Skeletal muscle tissue (tissue), 4 donors: ENCODE measurements around the gene TMEM63A. TPM values are rescaled to one million over a fixed set of nuclear protein-coding genes. Genes with fewer than 3 reads are reported as not detected.

Experiments used
- H3K27ac ChIP-seq: one replicate; pipeline ENCODE4 v1.7.0; 2013; ENCODE audit warnings: mild to moderate bottlenecking, low read depth, low read length, inconsistent platforms
- H3K27me3 ChIP-seq, 3 donors: one replicate each; pipeline ENCODE4 v1.7.0; 2013; ENCODE audit warnings: low read length in 3 of 3; ENCODE audit not compliant: control insufficient read depth in 3 of 3, insufficient read depth in 3 of 3
- H3K36me3 ChIP-seq, 3 donors: one replicate each; pipeline ENCODE4 v1.7.0; 2013; ENCODE audit warnings: low read length in 3 of 3; ENCODE audit not compliant: control insufficient read depth in 3 of 3, insufficient read depth in 3 of 3
- H3K4me1 ChIP-seq, 3 donors: one replicate each; pipeline ENCODE4 v1.7.0; 2013; ENCODE audit warnings: low read length in 3 of 3, mild to moderate bottlenecking in 3 of 3; ENCODE audit not compliant: control insufficient read depth in 3 of 3, insufficient read depth in 3 of 3
- H3K4me3 ChIP-seq, 3 donors: one replicate each; pipeline ENCODE4 v1.7.0; 2013; ENCODE audit warnings: low read length in 3 of 3
- H3K9ac ChIP-seq, 3 donors: one replicate each; pipeline ENCODE4 v1.7.0; 2013; ENCODE audit warnings: low read length in 3 of 3, mild to moderate bottlenecking in 3 of 3, moderate library complexity in 2 of 3, low read depth in 1 of 3
- H3K9me3 ChIP-seq, 3 donors: one replicate each; pipeline ENCODE4 v1.7.0; 2013; ENCODE audit warnings: low read length in 3 of 3; ENCODE audit not compliant: control insufficient read depth in 3 of 3
- total RNA-seq: library from RNA; depleted of rRNA; stranded (reverse); fragments of >200 nt; gene quantifications from one replicate; pipeline ENCODE4 v1.2.3, GENCODE V29; 2014
- donor health status: Osteomylitis.

Gene TMEM63A
- total RNA-seq, 1 donor from 2014 or later = 12.0 TPM

GRCh38 chr1:225825078-225825477, 57.1 kb downstream of the TMEM63A start:
- H3K27ac ChIP-seq = no peak overlapping the region
- H3K4me1 ChIP-seq = peaks cover 32 to 56% (median 40%) of the 10 kb centered on the region in 3 donors

DNA sequence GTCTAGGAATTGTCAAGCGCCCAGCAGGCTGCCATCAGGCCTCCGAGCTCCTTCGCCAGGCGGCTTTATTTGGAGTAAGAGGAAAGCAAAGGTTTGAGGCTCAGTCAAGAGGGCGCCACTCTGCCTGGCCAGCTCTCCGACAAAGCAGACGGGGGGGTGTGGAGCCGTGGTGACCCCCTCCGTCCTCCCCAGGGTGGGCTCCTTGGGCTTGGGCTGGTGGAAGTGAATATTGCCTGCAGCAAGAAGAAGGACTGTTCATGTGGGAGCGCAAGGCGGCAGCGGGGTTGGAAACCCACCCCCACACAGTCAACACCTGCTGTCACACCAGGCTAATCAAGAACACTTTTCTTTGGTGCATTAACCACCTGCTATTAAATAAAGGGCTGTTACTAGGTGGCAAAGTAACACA, 57.6 kb downstream of the TMEM63A start:
- Histone ChIP-seq H3K9me3 (no peaks in the 10 kb centered on the region), H3K4me3 (no peak overlapping the region), H3K4me1 (peaks cover 36 to 61% (median 45%) of the 10 kb centered on the region in 3 donors), H3K27ac (no peak overlapping the region), H3K36me3 (peaks cover 9 to 14% (median 13%) of the 10 kb centered on the region in 3 donors), H3K27me3 (no peaks in the 10 kb centered on the region), H3K9ac (peak overlapping the region in 1 of 3 donors; percentile 27)

More at GRCh38 chr1:225825078-225825477, 57.1 kb downstream of the TMEM63A start:
- peak overlapping the region in 2 of 3 donors; percentile 46 to 50 for H3K9ac ChIP-seq
- peaks cover 9 to 17% (median 14%) of the 10 kb centered on the region in 3 donors for H3K36me3 ChIP-seq
- H3K9me3 ChIP-seq = no peaks in the 10 kb centered on the region
- H3K4me3 ChIP-seq = peak overlapping the region in 1 of 3 donors; percentile 9
- no peaks in the 10 kb centered on the region for H3K27me3 ChIP-seq

DNA sequence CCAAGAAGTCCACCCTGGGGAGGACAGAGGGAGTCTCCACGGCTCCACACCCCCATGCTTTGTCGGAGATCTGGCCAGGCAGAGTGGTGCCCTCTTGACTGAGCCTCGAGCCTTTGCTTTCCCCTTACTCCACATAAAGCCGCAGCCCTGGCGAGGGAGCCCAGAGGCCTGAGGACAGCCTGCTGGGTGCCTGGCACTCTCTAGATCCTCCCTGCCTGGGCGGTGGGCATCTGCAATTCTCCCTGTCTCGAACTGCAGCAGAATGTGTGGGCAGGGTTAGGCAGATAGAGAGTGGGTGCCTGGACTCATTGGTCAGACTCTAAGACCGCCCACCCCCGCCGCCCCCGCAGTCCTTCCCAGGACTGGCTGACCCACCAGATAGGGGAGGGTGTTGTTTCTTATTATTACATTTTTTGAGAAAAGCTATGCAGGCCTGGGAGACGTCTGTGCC, 58.3 kb downstream of the TMEM63A start:
- no peak overlapping the region for H3K4me3 ChIP-seq
- H3K9ac ChIP-seq = peak overlapping the region in 1 of 3 donors; percentile 25
- H3K27ac ChIP-seq = no peak overlapping the region

DNA sequence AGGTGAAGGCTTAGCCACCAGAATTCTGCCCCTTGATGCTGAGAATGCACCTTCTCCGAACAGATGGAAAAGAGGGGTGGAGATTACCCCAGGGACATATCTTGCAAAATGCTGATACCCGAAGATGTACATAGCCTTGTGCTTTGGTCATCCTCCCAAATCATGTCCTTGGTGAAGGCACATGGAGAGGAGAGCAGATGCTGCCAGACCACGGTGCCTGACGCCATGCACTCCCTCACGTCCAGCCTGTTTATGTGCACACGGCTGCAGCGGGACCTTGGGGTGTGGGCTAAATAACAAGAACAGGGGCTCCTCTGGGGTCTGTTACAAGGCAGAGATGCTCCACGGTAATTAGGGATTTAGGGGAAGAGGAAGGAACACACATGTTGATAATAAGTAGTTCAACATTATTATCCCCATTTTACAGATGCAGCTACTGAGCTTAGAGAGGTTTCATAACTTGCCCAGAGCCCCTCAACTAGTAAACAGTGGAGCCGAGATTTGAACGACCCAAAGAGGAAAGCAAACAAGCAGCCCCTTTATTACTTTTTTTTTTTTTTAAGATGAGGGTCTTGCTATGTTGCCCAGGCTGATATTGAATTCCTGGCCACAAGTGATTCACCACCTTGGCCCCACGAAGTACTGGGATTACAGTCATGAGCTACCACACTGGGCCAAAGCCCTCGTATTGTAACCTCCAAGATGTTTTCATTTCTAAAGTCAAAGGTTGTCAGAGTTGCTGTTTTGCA, 59.4 kb downstream of the TMEM63A start:
- Histone ChIP-seq H3K9ac (peak overlapping the region in 1 of 3 donors; percentile 16), H3K27ac (no peak overlapping the region), H3K9me3 (no peaks in the 10 kb centered on the region), H3K4me3 (no peak overlapping the region), H3K4me1 (peaks cover 48 to 74% (median 57%) of the 10 kb centered on the region in 3 donors), H3K27me3 (no peaks in the 10 kb centered on the region), H3K36me3 (peaks cover 4 to 6% (median 5%) of the 10 kb centered on the region in 3 donors)

More for the DNA sequence above, 58.3 kb downstream of the TMEM63A start:
- peaks cover 6 to 7% (median 6%) of the 10 kb centered on the region in 3 donors for H3K36me3 ChIP-seq
- no peaks in the 10 kb centered on the region for H3K27me3 ChIP-seq
- peaks cover 40 to 65% (median 48%) of the 10 kb centered on the region in 3 donors for H3K4me1 ChIP-seq
- H3K9me3 ChIP-seq = no peaks in the 10 kb centered on the region

- Histone ChIP-seq H3K9ac (no peak overlapping the region), H3K27me3 (no peaks in the 10 kb centered on the region), H3K4me1 (peaks cover 63 to 81% (median 64%) of the 10 kb centered on the region in 3 donors), H3K4me3 (no peak overlapping the region), H3K27ac (no peak overlapping the region), H3K36me3 (peaks cover 4 to 7% (median 5%) of the 10 kb centered on the region in 3 donors), H3K9me3 (no peaks in the 10 kb centered on the region)
These were observed 61.6 kb downstream of the TMEM63A start for GRCh38 chr1:225820522-225821120.

DNA sequence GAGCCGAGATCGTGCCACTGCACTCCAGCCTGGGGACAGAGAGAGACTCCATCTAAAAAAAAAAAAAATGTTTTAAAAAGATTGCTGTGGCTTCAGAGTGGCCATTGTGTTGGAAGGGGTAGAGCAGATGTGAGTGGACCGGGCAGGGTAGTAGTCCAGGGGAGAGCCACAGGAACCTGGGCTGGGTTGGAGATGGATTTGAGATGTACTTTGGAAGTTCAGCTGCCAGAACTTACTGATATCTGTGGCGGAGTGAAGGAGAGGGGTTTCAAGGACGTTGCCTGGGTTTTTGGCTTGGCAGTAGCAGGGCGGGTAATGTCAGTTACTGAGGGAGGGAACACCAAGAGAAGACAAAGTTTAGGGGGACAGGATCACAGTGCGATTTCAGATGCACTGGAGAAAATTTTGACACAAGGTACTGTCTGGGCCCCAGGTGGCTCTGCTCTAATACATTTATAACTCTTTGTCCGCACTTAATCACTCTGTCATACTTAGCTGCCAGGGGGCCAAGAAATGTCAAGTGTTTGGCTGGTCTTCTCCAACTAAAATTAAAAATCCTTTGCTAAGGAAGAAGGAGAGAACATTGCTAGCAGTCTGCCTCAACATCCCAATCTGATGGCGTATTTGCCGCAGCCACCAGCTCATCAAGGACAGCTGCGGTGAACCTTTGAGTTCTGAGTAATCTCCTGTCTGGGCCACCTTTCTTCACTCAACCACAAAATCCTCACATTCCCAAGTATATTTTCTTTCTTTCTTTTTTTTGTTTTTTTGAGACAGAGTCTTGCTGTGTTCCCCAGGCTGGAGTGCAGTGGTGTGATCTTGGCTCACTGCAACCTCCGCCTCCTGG, 62.6 kb downstream of the TMEM63A start:
- H3K4me1 ChIP-seq = peaks cover 60 to 80% (median 63%) of the 10 kb centered on the region in 3 donors
- H3K4me3 ChIP-seq = peak overlapping the region in 1 of 3 donors; percentile 7
- H3K9me3 ChIP-seq = no peaks in the 10 kb centered on the region
- peak overlapping the region; percentile 51 for H3K27ac ChIP-seq
- peak overlapping the region in 2 of 3 donors; percentile 3 for H3K9ac ChIP-seq
- peaks cover 4 to 6% (median 5%) of the 10 kb centered on the region in 3 donors for H3K36me3 ChIP-seq
- no peaks in the 10 kb centered on the region for H3K27me3 ChIP-seq

GRCh38 chr1:225818229-225818628, 64.0 kb downstream of the TMEM63A start:
- Histone ChIP-seq H3K4me1 (peaks cover 64 to 80% (median 67%) of the 10 kb centered on the region in 3 donors), H3K9ac (peak overlapping the region in 1 of 3 donors; percentile 44), H3K36me3 (peaks cover 2 to 6% (median 4%) of the 10 kb centered on the region in 3 donors), H3K4me3 (peak overlapping the region in 1 of 3 donors; percentile 34), H3K9me3 (no peaks in the 10 kb centered on the region), H3K27me3 (no peaks in the 10 kb centered on the region), H3K27ac (peak overlapping the region; percentile 91)

GRCh38 chr1:225817611-225818061, 64.5 kb downstream of the TMEM63A start:
- Histone ChIP-seq H3K27ac (peak overlapping the region; percentile 91), H3K27me3 (no peaks in the 10 kb centered on the region), H3K4me3 (peak overlapping the region; percentile 45 to 49 (median 45)), H3K36me3 (peaks cover under 1 to 4% (median 1%) of the 10 kb centered on the region in 3 donors), H3K9me3 (no peaks in the 10 kb centered on the region), H3K4me1 (peaks cover 67 to 81% (median 71%) of the 10 kb centered on the region in 3 donors), H3K9ac (peak overlapping the region; percentile 64 to 77 (median 65))
